Skeletal muscle tissue (tissue), 4 donors: Measurements from ENCODE around the gene MAGEF1. TPM values are rescaled to one million over a fixed set of nuclear protein-coding genes. Genes with fewer than 3 reads are reported as not detected.

Experiments
- H3K27ac ChIP-seq: one replicate; pipeline ENCODE4 v1.7.0; 2013; ENCODE audit warnings: mild to moderate bottlenecking, low read depth, low read length, inconsistent platforms
- H3K27me3 ChIP-seq, 3 donors: one replicate each; pipeline ENCODE4 v1.7.0; 2013; ENCODE audit warnings: low read length in 3 of 3; ENCODE audit not compliant: control insufficient read depth in 3 of 3, insufficient read depth in 3 of 3
- H3K36me3 ChIP-seq, 3 donors: one replicate each; pipeline ENCODE4 v1.7.0; 2013; ENCODE audit warnings: low read length in 3 of 3; ENCODE audit not compliant: control insufficient read depth in 3 of 3, insufficient read depth in 3 of 3
- H3K4me1 ChIP-seq, 3 donors: one replicate each; pipeline ENCODE4 v1.7.0; 2013; ENCODE audit warnings: low read length in 3 of 3, mild to moderate bottlenecking in 3 of 3; ENCODE audit not compliant: control insufficient read depth in 3 of 3, insufficient read depth in 3 of 3
- H3K4me3 ChIP-seq, 3 donors: one replicate each; pipeline ENCODE4 v1.7.0; 2013; ENCODE audit warnings: low read length in 3 of 3
- H3K9ac ChIP-seq, 3 donors: one replicate each; pipeline ENCODE4 v1.7.0; 2013; ENCODE audit warnings: low read length in 3 of 3, mild to moderate bottlenecking in 3 of 3, moderate library complexity in 2 of 3, low read depth in 1 of 3
- H3K9me3 ChIP-seq, 3 donors: one replicate each; pipeline ENCODE4 v1.7.0; 2013; ENCODE audit warnings: low read length in 3 of 3; ENCODE audit not compliant: control insufficient read depth in 3 of 3
- total RNA-seq: library from RNA; depleted of rRNA; stranded (reverse); fragments of >200 nt; gene quantifications from one replicate; pipeline ENCODE4 v1.2.3, GENCODE V29; 2014
- donor health status: Osteomylitis.

MAGEF1 gene
- total RNA-seq, 1 donor from 2014 or later = 36.0 TPM

DNA sequence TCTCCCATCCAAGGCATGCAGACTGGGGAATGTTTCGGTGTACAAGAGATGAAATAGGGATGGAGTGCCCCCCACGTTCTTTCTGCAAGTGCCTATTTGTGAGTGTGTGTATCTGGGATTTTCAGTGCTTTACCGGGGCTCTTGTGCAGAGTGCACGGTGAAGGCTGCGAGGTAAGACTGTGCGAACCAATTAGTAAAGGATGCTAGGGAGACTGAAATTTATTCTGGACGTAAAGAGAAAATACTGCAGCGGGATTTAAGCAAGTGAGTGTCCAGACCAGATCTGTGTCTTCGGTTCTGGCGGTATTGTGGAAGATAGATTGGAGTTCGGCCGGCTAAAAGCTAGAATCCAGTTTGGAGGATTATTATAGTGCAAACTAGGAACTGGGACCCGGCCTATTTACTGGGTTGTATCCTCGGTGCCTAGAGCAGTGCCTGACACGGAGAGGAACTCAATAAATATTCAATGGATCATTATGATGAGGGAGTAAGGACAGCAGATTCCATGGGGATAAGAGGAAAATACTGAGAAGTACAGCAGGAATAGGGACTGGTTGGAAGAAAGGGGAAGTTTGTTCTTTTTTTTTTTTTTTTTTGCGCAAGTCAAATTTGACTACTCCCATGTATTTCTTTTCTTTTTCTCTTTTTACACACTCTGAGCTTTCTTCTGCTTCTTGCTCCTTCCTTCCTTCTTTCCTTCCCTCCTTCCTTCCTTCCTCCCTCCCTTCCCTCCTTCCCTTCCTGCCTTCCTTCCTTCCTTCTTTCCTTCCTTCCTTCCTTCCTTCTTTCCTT lies 580 bp upstream of the MAGEF1 start:
- Histone ChIP-seq H3K4me3 (peak overlapping the region; percentile 84 to 89 (median 86)), H3K27me3 (no peaks in the 10 kb centered on the region), H3K9ac (peak overlapping the region; percentile 76 to 93 (median 87)), H3K36me3 (peaks cover 0 to 3% (median 2%) of the 10 kb centered on the region in 3 donors), H3K9me3 (no peaks in the 10 kb centered on the region), H3K4me1 (peaks cover 12 to 41% (median 26%) of the 10 kb centered on the region in 3 donors), H3K27ac (peak overlapping the region; percentile 79)

- peak overlapping the region; percentile 76 to 93 (median 87) for H3K9ac ChIP-seq
- peak overlapping the region; percentile 79 for H3K27ac ChIP-seq
- peaks cover 9 to 28% (median 16%) of the 10 kb centered on the region in 3 donors for H3K4me1 ChIP-seq
- no peaks in the 10 kb centered on the region for H3K9me3 ChIP-seq
- H3K27me3 ChIP-seq = no peaks in the 10 kb centered on the region
- H3K4me3 ChIP-seq = peak overlapping the region; percentile 84 to 89 (median 86)
- H3K36me3 ChIP-seq = peaks cover 0 to 8% (median 6%) of the 10 kb centered on the region in 3 donors
Measured at GRCh38 chr3:184710870-184711492, 883 bp downstream of the MAGEF1 start.

GRCh38 chr3:184703657-184704056 lies 8.2 kb downstream of the MAGEF1 start:
- H3K4me1 ChIP-seq = no peaks in the 10 kb centered on the region
- no peaks in the 10 kb centered on the region for H3K9me3 ChIP-seq
- H3K27me3 ChIP-seq = no peaks in the 10 kb centered on the region
- no peak overlapping the region for H3K27ac ChIP-seq
- H3K9ac ChIP-seq = no peak overlapping the region
- no peak overlapping the region for H3K4me3 ChIP-seq
- H3K36me3 ChIP-seq = peaks cover 0 to 6% (median 5%) of the 10 kb centered on the region in 3 donors

GRCh38 chr3:184700759-184701158 lies 11.1 kb downstream of the MAGEF1 start:
- Histone ChIP-seq H3K27me3 (no peaks in the 10 kb centered on the region), H3K36me3 (no peaks in the 10 kb centered on the region), H3K9ac (no peak overlapping the region), H3K4me3 (no peak overlapping the region), H3K27ac (no peak overlapping the region), H3K4me1 (peaks cover 0 to 5% (median 4%) of the 10 kb centered on the region in 3 donors), H3K9me3 (no peaks in the 10 kb centered on the region)

DNA sequence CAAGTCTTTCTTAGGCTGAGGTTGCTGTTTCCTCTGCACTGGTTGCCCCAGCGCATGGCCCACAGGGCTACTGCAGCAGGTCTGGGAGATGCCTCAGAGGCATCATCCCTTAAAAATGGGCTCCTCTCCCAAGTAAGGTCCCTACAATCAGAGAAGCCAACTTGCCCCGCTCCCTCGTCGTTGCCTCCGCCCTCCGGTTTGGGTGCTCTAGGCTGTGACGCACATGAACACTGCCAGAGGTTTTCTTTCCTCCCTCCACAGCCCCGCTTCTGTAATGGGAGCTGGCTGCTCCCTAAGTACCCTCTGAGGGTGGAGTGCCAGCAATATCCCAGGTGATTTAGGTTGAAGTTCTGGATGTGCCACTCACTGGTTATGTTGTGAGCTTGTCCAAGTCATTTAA lies 14.0 kb downstream of the MAGEF1 start:
- Histone ChIP-seq H3K4me1 (peaks cover 9 to 22% (median 17%) of the 10 kb centered on the region in 3 donors), H3K36me3 (no peaks in the 10 kb centered on the region), H3K9me3 (no peaks in the 10 kb centered on the region), H3K27me3 (no peaks in the 10 kb centered on the region), H3K9ac (no peak overlapping the region), H3K27ac (no peak overlapping the region), H3K4me3 (no peak overlapping the region)

GRCh38 chr3:184696697-184697096 lies 15.2 kb downstream of the MAGEF1 start:
- no peak overlapping the region for H3K4me3 ChIP-seq
- no peak overlapping the region for H3K27ac ChIP-seq
- no peak overlapping the region for H3K9ac ChIP-seq
- H3K4me1 ChIP-seq = peaks cover 11 to 24% (median 22%) of the 10 kb centered on the region in 3 donors
- H3K36me3 ChIP-seq = no peaks in the 10 kb centered on the region
- H3K27me3 ChIP-seq = no peaks in the 10 kb centered on the region
- no peaks in the 10 kb centered on the region for H3K9me3 ChIP-seq

DNA sequence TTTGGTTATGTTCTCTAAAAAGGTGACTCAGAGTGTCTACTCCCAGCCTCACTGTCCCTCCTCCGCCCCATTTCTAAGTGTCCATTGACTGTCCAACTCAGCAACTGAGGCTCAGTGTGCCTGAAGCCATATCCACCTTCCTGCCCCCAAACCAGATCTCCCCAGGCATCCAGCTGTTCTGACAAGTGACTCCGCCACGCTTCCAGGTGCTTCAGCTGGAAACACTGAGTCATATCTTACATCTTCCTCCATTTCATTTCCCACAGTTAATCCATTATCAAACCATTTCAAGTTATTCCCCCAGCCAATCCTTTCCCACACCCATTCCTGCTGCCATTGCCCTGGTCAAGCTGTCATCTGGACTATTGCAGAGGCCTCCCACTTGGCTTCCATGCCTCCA lies 17.1 kb downstream of the MAGEF1 start:
- no peaks in the 10 kb centered on the region for H3K27me3 ChIP-seq
- no peaks in the 10 kb centered on the region for H3K9me3 ChIP-seq
- H3K9ac ChIP-seq = no peak overlapping the region
- no peak overlapping the region for H3K27ac ChIP-seq
- H3K36me3 ChIP-seq = no peaks in the 10 kb centered on the region
- H3K4me1 ChIP-seq = peaks cover 19 to 33% (median 31%) of the 10 kb centered on the region in 3 donors
- H3K4me3 ChIP-seq = no peak overlapping the region

GRCh38 chr3:184694133-184694665 lies 17.7 kb downstream of the MAGEF1 start:
- Histone ChIP-seq H3K27me3 (no peaks in the 10 kb centered on the region), H3K4me1 (peaks cover 19 to 33% (median 31%) of the 10 kb centered on the region in 3 donors), H3K27ac (no peak overlapping the region), H3K36me3 (no peaks in the 10 kb centered on the region), H3K9me3 (no peaks in the 10 kb centered on the region), H3K9ac (no peak overlapping the region), H3K4me3 (no peak overlapping the region)

DNA sequence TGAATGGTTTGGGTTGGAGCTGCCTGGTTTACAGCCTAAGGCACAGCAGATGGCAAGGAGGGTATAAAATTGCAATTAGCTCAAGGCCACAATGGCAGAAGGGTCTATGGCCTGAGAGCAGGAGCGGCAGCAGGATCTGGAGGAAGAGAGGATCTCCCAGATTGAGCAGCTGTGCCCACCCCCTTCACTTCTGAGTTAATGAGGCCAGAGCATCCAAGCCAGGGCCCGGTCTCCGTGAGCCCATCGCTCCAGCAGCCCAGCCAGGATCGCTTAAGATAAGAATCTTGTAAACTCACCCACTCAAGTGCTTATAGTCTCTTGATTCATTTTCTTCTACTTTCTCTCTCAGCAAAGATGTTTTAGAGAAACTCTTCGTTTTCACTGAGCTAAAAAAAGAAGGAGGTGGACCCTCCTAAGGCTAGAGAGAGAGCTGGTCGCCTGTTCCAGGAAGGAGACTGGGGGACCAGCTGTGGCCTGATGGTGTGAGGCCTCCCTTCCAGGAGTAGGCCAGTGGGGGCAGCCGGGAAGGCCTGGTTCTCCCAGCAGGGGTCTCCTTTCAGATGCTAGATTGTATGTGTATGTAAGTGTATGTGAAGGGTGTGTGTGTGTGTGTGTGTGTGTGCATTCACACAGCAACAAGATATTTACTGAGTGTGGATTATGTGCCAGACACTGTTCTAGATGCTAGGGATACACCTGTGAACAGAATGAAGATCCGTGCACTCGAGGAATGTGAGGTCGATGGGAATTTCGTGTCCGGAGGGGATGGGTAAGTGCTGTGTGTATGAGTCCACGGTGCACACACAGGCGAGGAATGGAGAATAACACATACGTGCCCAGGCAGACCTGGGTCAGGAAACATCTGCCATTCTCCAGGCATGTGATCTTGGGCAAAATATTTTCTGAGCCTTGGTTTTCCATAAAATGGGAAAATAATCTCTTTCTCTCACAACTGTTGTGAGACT lies 18.6 kb downstream of the MAGEF1 start:
- Histone ChIP-seq H3K27me3 (no peaks in the 10 kb centered on the region), H3K4me3 (no peak overlapping the region), H3K9me3 (no peaks in the 10 kb centered on the region), H3K4me1 (peaks cover 25 to 40% (median 34%) of the 10 kb centered on the region in 3 donors), H3K27ac (peak overlapping the region; percentile 20), H3K36me3 (no peaks in the 10 kb centered on the region), H3K9ac (no peak overlapping the region)
